ENCODE data around the gene BICD1.

BICD1 gene

GRCh38 chr12:32285489-32285888 is 178.8 kb downstream of the BICD1 start:
- DNase-seq, result no peak

DNA sequence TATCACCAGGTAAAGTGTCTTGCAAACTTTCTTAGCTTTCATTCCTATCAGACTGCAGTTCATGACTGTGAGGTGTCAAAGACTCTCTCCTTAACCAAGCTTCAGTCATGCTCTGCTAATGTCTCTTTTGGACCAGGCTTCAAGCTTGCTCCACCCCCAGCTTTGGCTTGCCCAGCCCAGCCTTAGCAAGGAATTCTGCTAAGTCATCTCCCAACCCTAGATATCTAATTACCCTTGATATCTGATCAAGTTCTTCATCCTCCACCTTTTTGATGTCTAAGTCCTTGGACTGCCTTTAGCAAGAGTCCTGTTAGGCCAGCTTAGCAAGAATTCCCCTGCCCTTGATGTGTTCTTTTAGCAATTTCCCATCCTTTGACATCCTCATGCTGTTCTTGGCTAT is 183.8 kb downstream of the BICD1 start:
- DNase-seq, result no peak

- DNase-seq, result no peak
Observed at GRCh38 chr12:32292151-32292550, 185.5 kb downstream of the BICD1 start.

- DNase-seq, result no peak
Observed at GRCh38 chr12:32293808-32294419, 187.3 kb downstream of the BICD1 start.

- DNase-seq, result no peak
Observed at GRCh38 chr12:32296567-32296966, 189.9 kb downstream of the BICD1 start.

DNA sequence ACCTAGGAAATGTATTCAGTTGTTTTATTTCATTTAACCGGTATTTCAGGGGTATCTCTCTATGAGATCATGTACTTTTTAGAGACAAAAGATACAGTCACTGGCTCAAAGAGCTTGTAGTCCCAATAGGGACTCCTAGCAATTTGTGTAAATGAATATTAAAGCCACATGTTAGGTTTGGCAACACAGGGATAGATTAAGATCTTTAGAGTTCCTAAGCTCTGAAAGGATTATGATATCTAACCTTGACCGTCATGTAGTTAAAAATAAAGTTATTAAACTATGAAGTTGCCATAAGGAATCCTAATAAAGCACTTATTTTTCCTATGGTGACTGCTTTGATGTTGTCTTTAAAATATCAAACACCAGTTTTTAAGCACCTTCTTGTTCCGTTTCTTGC is 192.3 kb downstream of the BICD1 start:
- no peak for DNase-seq

- DNase-seq, result no peak
Observed at GRCh38 chr12:32301216-32301615, 194.6 kb downstream of the BICD1 start.

GRCh38 chr12:32302218-32303173 is 195.8 kb downstream of the BICD1 start:
- DNase-seq, result peak; percentile 32

- no peak for DNase-seq
Observed at GRCh38 chr12:32303174-32303549, 196.5 kb downstream of the BICD1 start.

GRCh38 chr12:32305163-32305562 is 198.5 kb downstream of the BICD1 start:
- DNase-seq, result peak; percentile 7

- DNase-seq, result no peak
Observed at GRCh38 chr12:32307326-32307725, 200.7 kb downstream of the BICD1 start.

GRCh38 chr12:32309811-32310736 is 203.4 kb downstream of the BICD1 start:
- peak; percentile 49 for DNase-seq

DNA sequence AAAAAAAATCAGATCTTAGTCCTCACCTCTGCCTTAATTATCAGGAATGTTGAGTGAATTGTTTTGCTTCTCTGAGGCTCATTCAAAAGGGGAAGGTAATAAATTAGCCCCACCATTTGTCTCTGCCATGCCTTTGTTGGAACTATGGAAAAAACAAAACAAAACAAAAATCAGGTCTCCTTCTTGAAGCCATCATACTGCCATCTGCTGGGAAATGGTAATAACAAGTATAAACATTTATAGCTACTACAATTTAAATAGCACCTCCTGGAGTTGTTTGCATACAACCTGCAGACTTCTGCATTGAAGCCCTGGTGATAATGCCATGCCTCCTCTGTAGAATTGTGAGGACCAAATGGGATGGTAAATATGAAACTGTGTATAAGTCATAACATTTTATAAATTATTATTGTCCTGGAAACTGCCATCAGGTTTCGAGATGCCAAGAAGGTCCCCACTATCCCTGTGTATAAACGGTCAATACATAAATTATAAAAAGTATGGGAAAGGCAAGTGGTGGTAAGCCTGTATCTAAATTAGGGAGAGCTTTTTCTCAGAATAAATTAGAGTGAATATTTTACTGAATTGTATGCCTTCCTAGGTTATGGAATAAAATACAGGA is 205.5 kb downstream of the BICD1 start:
- peak; percentile 90 for DNase-seq

- no peak for DNase-seq
Observed at GRCh38 chr12:32322354-32322753, 215.7 kb downstream of the BICD1 start.

DNA sequence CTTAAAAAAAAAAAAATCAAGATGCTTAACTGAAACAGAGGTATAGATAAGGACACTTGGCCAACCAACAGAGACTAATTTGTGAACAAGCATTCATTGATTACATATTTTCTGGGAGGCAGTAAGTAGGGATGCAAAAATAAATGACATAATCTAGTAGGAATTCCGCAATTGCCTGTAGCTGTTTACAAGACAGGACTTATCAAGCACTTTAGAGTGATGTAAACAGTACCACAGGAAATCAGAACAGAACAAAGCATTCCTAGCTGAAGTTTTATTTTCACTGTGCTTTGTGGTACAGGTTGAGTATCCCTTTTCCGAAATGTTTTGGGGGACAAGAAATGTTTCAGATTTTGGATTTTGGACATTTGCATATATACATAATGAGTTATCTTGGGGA is 224.5 kb downstream of the BICD1 start:
- no peak for DNase-seq

GRCh38 chr12:32332446-32332845 is 225.8 kb downstream of the BICD1 start:
- DNase-seq, result no peak

DNA sequence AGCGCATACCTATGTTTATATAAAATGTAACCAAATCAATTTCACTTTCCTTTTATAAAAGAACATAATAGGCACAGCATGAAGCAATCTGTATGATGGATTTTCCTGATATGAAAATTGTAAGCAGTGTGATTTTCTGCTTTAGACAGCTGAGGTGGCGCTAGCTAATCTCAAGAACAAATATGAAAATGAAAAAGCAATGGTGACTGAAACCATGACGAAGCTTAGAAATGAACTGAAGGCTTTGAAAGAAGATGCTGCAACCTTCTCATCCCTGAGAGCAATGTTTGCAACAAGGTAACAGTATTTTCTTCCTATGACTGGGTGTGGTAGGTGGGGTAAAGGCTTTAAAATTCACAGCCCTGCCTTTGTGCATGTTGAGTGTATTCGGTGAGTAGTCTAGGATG is 227.7 kb downstream of the BICD1 start:
- no peak for DNase-seq

GRCh38 chr12:32336261-32336660 is 229.6 kb downstream of the BICD1 start:
- DNase-seq, result no peak

- no peak for DNase-seq
Observed at GRCh38 chr12:32343496-32343895, 236.8 kb downstream of the BICD1 start.

- no peak for DNase-seq
Observed at GRCh38 chr12:32344047-32344446, 237.4 kb downstream of the BICD1 start.

DNA sequence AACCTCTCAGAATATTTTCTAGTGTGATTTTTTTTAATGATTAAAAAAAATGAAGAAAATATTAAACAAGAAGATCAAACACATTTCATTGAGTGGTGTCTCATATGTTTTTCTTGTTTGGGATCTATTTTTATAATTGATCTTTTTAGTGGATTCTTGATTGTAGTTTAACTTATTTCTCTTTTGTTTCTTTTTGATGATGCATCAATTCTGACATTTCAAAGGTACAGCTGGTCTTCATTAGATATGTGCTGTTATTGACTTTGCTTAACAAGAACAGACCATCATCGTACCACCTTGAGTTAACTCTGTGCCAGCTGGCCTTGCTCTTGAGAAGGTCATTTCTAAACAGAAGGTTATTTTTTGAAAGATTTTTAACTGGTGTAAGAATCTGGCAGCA is 246.9 kb downstream of the BICD1 start:
- DNase-seq, result no peak

GRCh38 chr12:32357601-32358249 is 251.1 kb downstream of the BICD1 start:
- no peak for DNase-seq

All from NCI-H1694 (cell line).